Measurements from ENCODE around the gene RNF114.

Gene RNF114

GRCh38 chr20:49899541-49900383, 36.4 kb upstream of the RNF114 start:
- Histone ChIP-seq H3K4me3 (ENCODE audit: low read depth in 1 of 2, low read length in 1 of 2) (no peak overlapping the region), H3K4me1 (ENCODE audit: control insufficient read depth in 1 of 2, insufficient read depth in 1 of 2, low read depth in 1 of 2, low read length in 1 of 2) (peaks cover 27 to 31% of the 10 kb centered on the region in 2 experiments), H3K27me3 (no peaks in the 10 kb centered on the region), H3K36me3 (peaks cover 14% of the 10 kb centered on the region), H3K9me3 (no peaks in the 10 kb centered on the region), H3K27ac (no peak overlapping the region)
- TF ChIP-seq, protein P1, sequence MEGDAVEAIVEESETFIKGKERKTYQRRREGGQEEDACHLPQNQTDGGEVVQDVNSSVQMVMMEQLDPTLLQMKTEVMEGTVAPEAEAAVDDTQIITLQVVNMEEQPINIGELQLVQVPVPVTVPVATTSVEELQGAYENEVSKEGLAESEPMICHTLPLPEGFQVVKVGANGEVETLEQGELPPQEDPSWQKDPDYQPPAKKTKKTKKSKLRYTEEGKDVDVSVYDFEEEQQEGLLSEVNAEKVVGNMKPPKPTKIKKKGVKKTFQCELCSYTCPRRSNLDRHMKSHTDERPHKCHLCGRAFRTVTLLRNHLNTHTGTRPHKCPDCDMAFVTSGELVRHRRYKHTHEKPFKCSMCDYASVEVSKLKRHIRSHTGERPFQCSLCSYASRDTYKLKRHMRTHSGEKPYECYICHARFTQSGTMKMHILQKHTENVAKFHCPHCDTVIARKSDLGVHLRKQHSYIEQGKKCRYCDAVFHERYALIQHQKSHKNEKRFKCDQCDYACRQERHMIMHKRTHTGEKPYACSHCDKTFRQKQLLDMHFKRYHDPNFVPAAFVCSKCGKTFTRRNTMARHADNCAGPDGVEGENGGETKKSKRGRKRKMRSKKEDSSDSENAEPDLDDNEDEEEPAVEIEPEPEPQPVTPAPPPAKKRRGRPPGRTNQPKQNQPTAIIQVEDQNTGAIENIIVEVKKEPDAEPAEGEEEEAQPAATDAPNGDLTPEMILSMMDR (IDR thresholded peaks at IDR 0.05) = no peak

DNA sequence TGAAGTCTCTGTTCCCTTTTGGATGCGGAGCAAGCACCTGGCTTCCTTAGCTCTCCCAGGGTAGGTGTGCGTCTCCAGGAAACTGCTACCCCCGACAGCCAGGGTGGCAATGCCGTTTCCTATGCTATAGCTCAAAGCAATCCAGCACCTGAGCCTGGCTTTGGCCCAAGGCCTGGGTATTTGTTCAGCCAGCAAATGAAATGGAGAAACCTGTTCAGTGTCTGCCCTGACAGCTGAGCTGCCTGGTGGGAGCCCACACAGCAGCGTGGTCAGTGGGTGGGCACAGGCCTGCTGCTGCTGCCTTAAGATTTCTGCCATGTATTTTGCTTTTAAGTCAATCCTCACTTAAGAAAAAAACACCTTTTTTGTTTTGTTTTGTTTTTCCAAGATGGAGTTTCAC, 34.6 kb upstream of the RNF114 start:
- Histone ChIP-seq H3K4me3 (ENCODE audit: low read depth in 1 of 2, low read length in 1 of 2) (no peak overlapping the region), H3K9me3 (no peaks in the 10 kb centered on the region), H3K27me3 (no peaks in the 10 kb centered on the region), H3K27ac (no peak overlapping the region), H3K36me3 (peaks cover 33% of the 10 kb centered on the region), H3K4me1 (ENCODE audit: control insufficient read depth in 1 of 2, insufficient read depth in 1 of 2, low read depth in 1 of 2, low read length in 1 of 2) (peaks cover 10 to 13% of the 10 kb centered on the region in 2 experiments)
- TF ChIP-seq, protein P1 (IDR thresholded peaks at IDR 0.05) = no peak

DNA sequence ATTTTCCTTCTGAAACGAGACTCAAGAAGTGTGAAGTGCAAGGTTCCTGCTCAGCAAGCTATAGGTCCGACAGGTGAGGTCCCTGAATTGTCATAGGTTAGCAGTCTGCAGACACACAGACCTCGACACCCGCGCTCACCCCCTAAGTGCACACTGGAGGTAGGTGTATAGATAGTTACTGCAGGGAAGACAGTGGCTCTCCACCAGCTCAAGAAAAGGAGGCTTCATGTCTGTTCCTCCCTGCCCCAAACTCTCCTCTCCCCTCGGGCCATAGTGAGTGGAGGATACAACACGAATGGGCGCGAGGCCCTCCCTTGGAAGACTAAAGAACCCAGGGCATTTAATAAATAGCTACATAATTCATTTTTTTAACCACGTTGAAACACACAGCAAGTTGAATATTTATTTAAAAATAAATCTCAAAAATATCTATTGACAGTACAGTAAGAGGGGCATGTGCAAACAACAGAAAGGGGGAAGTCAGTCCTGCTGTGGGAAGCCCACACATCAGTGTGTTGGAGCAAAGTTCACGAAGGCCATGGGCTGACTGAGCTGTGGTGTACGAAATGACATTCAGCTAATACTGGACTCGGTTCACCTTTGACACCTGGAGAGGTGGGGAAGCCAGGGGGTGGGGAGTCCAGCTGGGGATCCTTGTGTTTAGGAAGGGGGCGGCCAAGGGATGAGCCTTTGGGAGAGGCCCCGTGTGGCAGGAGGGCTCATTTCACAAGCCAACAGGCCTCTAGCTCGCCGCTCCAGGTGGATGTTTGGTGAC, 31.6 kb upstream of the RNF114 start:
- TF ChIP-seq, protein P1 (IDR thresholded peaks at IDR 0.05) = no peak
- Histone ChIP-seq H3K4me3 (ENCODE audit: low read depth in 1 of 2, low read length in 1 of 2) (no peak overlapping the region), H3K27ac (no peak overlapping the region), H3K36me3 (peaks cover 62% of the 10 kb centered on the region), H3K27me3 (no peaks in the 10 kb centered on the region), H3K9me3 (no peaks in the 10 kb centered on the region), H3K4me1 (ENCODE audit: control insufficient read depth in 1 of 2, insufficient read depth in 1 of 2, low read depth in 1 of 2, low read length in 1 of 2) (no peaks in the 10 kb centered on the region)

DNA sequence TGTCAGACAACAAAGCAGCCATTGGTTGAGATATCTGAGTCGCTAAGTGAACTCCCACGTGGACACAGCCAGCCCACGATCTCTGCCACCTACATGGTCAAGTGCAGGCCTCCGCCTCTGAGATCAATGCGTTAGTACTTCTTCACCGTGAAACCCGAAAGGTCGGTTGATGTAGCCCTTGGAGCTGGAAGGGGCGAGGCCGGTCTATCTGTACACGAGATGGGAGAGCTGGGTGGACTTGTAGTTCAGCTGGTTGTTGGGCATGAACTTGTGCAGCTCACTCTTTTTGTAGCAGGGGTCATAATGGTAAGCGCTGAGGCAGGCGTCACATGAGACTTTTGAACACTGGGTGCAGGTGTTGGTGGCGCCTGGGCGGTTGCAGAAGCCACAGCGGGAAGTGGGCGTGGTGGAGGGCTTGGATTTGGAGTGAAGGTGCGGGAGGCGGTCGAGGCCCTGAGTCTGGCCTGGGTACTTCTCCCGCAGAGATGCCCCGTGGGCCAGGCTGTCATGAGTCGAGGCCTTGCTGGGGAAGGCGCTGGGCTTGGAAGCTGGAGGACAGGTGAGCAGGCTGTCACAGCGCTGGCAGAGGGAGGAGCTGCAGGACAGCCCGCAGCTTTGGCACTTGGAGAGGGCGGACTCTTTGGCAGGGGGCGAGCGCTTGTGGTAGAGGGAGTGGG, 30.6 kb upstream of the RNF114 start:
- H3K4me1 ChIP-seq (ENCODE audit: control insufficient read depth in 1 of 2, insufficient read depth in 1 of 2, low read depth in 1 of 2, low read length in 1 of 2) = no peaks in the 10 kb centered on the region
- TF ChIP-seq, protein P1 (IDR thresholded peaks at IDR 0.05) = no peak

GRCh38 chr20:49906101-49906604, 30.0 kb upstream of the RNF114 start:
- no peak overlapping the region for H3K27ac ChIP-seq
- H3K27me3 ChIP-seq = no peaks in the 10 kb centered on the region
- no peaks in the 10 kb centered on the region for H3K9me3 ChIP-seq
- no peak overlapping the region for H3K4me3 ChIP-seq (ENCODE audit: low read depth in 1 of 2, low read length in 1 of 2)
- TF ChIP-seq, protein P1 (IDR thresholded peaks at IDR 0.05) = no peak
- peaks cover 71% of the 10 kb centered on the region for H3K36me3 ChIP-seq
- H3K4me1 ChIP-seq (ENCODE audit: control insufficient read depth in 1 of 2, insufficient read depth in 1 of 2, low read depth in 1 of 2, low read length in 1 of 2) = no peaks in the 10 kb centered on the region

More for the DNA sequence above, 30.6 kb upstream of the RNF114 start:
- Histone ChIP-seq H3K27me3 (no peaks in the 10 kb centered on the region), H3K36me3 (peaks cover 71% of the 10 kb centered on the region), H3K4me3 (ENCODE audit: low read depth in 1 of 2, low read length in 1 of 2) (no peak overlapping the region), H3K27ac (no peak overlapping the region), H3K9me3 (no peaks in the 10 kb centered on the region)
